ENCODE data around the gene SURF4. TPM values are rescaled to one million over a fixed set of nuclear protein-coding genes. Genes with fewer than 3 reads are reported as not detected.

SURF4 gene
- total and polyA plus RNA-seq, 2 of the 13 experiments (the other 11 are each of a cell fraction or from before 2014, with no cell fraction given) = 220 to 265 TPM

- TF ChIP-seq ZNF33A (CRISPR knock-in tag; IDR thresholded peaks at IDR 0.05; ENCODE audit: borderline replicate concordance) = no peak
- no peak for TF ChIP-seq GZF1 (CRISPR knock-in tag; IDR thresholded peaks at IDR 0.05)
- no peak for TF ChIP-seq RELA (CRISPR knock-in tag; IDR thresholded peaks at IDR 0.05)
- no peak for TF ChIP-seq RFXAP (CRISPR knock-in tag; IDR thresholded peaks at IDR 0.05; ENCODE audit: borderline replicate concordance)
- TF ChIP-seq RFX3 (CRISPR knock-in tag; IDR thresholded peaks at IDR 0.05) = no peak
- TF ChIP-seq PBX3 (CRISPR knock-in tag; IDR thresholded peaks at IDR 0.05; ENCODE audit: borderline replicate concordance) = no peak
- TF ChIP-seq MXD3 (CRISPR knock-in tag; IDR thresholded peaks at IDR 0.05) = no peak
- peak; percentile 97; the same call in 1 of the 2 replicates for TF ChIP-seq KLF12 (CRISPR knock-in tag; IDR thresholded peaks at IDR 0.05; ENCODE audit: borderline replicate concordance)
- TF ChIP-seq ZNF598 (CRISPR knock-in tag; IDR thresholded peaks at IDR 0.05; ENCODE audit: borderline replicate concordance) = no peak
- peak; percentile 44 for TF ChIP-seq SAP130 (CRISPR knock-in tag; IDR thresholded peaks at IDR 0.05; ENCODE audit: low read depth)
- TF ChIP-seq MXD4 (CRISPR knock-in tag; IDR thresholded peaks at IDR 0.05) = 0 out of 2 replicates have a peak, but pooled peaks have one; percentile 17
- no peak for TF ChIP-seq ZBTB44 (CRISPR knock-in tag; IDR thresholded peaks at IDR 0.05)
- TF ChIP-seq FOXA3 (CRISPR knock-in tag; IDR thresholded peaks at IDR 0.05) = no peak
- no peak for TF ChIP-seq MAFG (CRISPR knock-in tag; IDR thresholded peaks at IDR 0.05)
- peak; percentile 65; the same call in 1 of the 2 replicates for TF ChIP-seq ZNF138 (CRISPR knock-in tag; IDR thresholded peaks at IDR 0.05; ENCODE audit: low read depth)
- no peak for TF ChIP-seq SRSF1 (optimal IDR thresholded peaks at IDR 0.05; ENCODE audit: low read depth, low read length)
- 0 out of 2 replicates have a peak, but pooled peaks have one; percentile 20 for TF ChIP-seq MIER3 (CRISPR knock-in tag; IDR thresholded peaks at IDR 0.05; ENCODE audit: borderline replicate concordance)
- TF ChIP-seq SCMH1 (CRISPR knock-in tag; IDR thresholded peaks at IDR 0.05; ENCODE audit: borderline replicate concordance) = no peak
- TF ChIP-seq ZNF121 (CRISPR knock-in tag; IDR thresholded peaks at IDR 0.05) = no peak
- TF ChIP-seq MED8 (CRISPR knock-in tag; IDR thresholded peaks at IDR 0.05; ENCODE audit: insufficient replicate concordance) = no peak
- peak; percentile 7; the same call in 1 of the 2 replicates for TF ChIP-seq PHF8 (CRISPR knock-in tag; IDR thresholded peaks at IDR 0.05)
- no peak for TF ChIP-seq U2AF1 (optimal IDR thresholded peaks at IDR 0.05; ENCODE audit: low read depth, low read length)
- no peak for TF ChIP-seq ZNF30 (CRISPR knock-in tag; IDR thresholded peaks at IDR 0.05)
- no peak for TF ChIP-seq ZNF629 (CRISPR knock-in tag; conservative IDR thresholded peaks at IDR 0.05)
These were observed 16.3 kb downstream of the SURF4 start (continued) for GRCh38 chr9:133359399-133360175.
